ENCODE data around the gene CD9.
A peak's percentile ranks its signal among the peaks of the same experiment; 100 is the strongest.

Gene CD9

DNA sequence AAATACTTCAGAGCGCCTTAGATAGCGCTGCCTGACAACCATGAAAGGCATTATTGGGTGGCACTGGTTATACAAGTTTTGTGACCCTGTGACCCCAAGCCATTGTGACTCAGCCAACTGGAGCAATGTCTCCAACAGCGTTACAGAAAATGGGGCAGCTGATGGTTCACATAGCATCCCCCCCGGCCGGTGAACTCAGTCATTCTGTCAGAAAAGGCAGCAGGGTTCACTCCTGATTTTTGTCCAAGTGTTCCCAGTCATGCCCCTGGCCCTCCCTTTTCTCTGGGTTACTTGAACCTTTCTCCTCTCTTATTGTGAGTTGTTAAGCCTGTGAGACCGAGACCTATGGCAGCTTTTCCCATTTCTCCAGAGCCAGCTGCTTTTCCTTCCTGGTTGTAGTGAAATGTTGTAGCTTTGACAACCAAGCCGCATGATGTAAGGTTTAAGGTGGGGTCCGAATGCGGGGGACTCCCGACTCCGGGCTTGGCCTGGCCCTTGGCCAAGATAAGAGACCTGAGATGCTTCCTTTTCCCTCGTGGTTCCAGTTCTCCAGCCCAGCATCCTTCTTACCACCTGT, 22.0 kb downstream of the CD9 start:
- DNase-seq, result no peak

DNA sequence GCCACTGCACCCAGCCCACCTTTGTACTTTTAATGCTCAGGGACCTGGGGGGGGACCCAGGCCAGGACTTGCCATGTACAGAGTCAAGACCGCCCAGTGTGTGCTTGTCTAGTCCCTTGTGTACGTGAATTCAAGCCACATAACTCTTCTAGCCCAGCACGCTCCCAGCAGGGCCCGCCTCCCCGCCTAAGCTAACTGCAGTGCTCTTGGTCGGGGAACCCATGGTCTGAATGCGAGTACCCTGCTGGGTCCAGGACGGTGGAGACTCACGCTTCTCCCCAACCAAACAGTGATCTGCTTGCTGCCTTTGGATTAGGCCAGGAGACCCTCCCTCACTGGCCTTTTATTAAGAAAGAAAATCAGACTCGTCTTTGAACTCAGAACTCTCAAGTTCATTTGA, 23.3 kb downstream of the CD9 start:
- DNase-seq, result no peak

DNA sequence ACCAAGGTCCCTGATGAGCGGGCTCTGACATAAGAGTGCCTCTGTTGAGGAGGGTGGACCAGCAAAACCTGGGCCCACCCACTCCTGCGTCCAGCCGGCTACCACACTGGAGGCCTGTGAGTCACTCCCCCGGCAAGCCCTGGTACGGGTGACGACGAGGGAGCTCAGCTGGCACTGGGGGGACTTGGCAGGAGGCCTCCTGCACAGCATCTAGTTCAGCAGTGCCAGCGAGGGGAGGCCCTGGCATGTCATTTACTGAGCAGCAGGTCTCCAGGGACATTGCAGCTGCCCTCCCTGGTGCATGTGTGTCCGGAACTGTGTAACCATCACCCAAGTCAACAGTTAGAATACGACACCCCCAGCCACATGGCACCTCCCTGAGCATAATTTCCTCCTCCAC, 24.4 kb downstream of the CD9 start:
- no peak for DNase-seq

DNA sequence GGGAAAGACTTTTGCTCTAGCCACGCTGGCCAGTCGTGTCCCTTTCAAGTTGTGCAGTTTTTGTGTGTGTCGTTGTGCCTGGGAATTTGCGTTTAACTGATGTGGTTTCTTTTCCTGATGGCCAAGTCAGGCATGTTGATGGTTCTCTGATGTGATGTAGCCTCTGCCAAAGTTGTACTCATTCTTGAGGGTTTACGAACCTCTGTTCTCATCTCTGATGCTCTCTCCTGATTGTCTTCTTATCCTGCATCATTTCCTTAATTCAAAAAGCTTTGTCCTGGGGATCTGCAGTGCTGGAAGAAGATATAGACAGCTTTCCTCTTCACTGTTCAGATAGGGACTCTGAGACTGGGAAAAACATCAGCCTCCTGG, 25.4 kb downstream of the CD9 start:
- DNase-seq, result no peak

GRCh38 chr12:6226002-6226678, 25.9 kb downstream of the CD9 start:
- DNase-seq, result no peak

GRCh38 chr12:6226679-6227051, 26.5 kb downstream of the CD9 start:
- DNase-seq, result no peak

DNA sequence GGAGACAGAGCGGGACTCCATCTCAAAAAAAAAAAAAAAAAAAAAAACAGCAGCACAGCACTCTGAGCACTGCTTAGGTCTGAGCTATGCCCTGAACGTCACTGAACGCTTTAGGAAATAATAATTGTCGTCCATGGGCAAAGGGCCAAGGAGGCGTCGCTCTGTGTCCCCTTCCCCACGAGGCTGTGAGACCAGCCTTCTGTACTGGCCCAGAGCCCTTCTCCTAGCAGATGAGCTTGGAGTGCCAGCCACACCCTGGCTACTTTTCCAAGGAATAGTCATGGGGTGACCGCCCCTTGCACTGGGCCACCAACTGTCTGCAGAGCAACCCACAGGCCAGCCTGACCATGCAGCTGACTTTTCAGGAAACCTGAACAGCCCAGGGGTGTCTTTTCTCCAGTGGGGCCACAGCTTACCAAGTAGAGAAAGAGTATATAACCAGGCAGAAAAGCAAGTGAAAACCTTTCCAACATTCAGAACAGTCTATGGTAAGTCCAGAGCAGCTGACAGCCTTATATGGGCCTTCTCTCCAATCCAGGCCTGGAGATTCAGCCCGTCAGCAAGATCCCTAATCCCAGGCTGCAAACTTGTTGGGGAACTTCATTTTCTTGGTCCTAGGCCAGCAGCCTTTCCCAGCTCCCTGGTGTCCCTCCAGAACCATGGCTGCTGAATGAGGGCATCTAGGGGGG, 28.5 kb downstream of the CD9 start:
- DNase-seq, result no peak

DNA sequence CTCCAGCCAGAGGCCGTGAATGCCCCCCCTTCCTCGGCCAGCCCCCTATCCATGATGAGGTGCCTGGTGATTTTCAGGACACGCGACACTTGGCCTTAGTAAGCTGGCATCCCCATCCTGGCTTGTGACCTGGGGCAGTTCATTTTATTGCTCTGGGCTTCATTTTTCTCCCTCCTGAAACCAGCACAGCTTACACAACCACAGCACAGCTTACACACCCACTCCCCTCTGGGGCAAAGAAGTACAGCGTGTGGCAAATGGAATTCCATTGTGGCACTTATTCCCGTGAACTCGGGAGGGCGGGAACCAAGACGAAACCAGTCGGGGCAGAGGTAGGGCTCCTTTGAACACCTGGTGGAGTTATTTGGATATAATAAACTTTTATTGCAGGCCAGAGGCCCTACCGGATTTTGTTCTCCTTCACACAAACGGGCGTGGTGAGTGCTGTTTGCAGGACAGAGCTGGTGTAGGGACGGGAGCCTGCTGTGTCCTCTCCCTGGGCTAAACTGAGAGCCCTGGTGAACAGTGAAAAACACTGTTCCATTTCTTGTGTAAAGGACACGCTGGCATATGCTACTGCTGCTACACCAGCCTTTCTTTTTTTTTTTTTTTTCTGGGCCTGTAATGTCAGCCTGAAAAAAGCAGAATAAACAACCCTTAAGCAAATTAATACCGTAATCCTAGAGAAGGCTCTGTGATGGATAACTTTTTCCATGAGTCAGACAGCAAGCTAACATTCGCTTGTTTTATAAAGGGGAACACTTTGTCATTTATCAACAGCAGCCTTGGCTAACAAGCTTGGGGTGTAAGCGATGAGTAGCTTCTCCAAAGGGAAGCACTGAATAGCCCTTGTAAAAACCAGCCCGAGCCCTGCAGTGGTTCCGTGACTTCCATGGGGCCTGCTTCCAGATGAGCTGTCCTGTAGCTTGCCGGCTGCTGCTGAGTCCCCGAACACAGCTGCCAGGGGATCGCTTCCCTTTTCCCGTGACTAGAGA, 29.3 kb downstream of the CD9 start:
- DNase-seq, result no peak

- peak; percentile 72 for DNase-seq
Measured at GRCh38 chr12:6230321-6231110, 30.3 kb downstream of the CD9 start.

- peak; percentile 55 for DNase-seq
Measured at GRCh38 chr12:6231359-6232268, 31.4 kb downstream of the CD9 start.

- peak; percentile 24 for DNase-seq
Measured at GRCh38 chr12:6233121-6233971, 33.1 kb downstream of the CD9 start.

DNA sequence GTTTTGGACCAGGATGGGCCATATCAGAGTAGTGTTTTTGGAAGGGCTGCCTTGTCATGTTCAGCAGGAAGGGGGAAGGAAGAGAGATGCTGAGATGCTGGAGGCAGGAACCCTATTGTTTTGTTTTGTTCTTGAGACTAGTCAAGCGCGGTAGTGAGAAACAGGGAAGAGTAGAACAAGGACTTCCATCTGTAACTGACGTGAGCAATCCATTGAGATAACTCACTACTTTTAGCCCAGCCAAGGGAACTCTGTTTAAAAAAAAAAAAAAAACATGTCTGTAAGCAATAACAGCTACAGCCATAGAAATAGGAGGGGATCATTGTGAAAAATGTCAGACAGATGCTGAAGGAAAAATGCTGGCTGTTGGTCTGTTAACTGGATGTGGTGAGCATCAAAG, 34.0 kb downstream of the CD9 start:
- DNase-seq, result no peak

DNA sequence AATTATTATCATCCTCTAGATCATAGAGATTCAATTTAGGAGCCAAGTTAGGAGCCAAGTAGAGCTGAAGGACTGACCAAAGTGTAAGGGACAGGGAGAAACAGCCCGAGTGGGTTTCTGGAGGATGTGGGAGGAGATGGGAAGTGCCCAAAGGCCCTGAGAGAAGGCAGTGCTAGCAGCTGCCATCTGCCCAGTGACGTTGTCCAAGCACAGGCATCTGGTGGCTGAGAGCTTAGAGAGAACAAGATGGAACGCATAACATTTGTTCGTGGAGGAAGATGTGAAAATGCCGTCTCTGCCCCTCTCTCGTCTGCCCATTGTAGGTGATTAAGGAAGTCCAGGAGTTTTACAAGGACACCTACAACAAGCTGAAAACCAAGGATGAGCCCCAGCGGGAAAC, 34.7 kb downstream of the CD9 start:
- DNase-seq, result no peak

- no peak for DNase-seq
Measured at GRCh38 chr12:6235499-6235898, 35.3 kb downstream of the CD9 start.

DNA sequence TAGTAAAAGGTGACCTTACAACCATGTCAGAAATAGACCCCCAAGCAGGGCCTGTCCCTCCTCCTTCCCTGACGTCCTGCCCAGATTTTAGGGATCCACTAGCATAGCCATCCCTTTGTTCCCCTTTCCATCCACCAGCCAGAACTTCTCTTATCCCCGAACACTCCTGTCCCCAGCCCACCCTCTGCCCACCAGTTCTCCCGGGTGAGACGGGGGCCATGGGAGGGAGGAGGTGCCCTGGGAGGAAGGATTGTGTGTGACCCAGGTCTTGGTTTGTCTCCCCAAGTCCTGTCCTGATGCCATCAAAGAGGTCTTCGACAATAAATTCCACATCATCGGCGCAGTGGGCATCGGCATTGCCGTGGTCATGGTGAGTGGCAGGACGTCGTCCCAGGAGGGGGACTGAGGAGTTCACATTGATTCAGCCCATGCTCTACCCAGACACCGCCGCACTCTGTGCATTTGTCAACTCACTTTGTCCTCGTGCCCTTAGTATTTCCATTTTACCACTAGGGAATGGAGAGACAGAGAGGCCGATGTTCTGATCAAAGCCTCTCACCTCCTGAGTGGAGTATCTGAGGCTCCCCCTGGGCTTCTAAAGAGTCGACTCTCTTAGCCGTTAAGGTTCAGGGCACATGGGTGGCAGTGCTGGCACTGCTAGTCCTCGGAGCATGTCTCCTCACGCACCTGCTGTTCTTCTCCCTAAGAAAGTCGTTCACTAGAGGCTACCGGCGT, 35.9 kb downstream of the CD9 start:
- no peak for DNase-seq

DNA sequence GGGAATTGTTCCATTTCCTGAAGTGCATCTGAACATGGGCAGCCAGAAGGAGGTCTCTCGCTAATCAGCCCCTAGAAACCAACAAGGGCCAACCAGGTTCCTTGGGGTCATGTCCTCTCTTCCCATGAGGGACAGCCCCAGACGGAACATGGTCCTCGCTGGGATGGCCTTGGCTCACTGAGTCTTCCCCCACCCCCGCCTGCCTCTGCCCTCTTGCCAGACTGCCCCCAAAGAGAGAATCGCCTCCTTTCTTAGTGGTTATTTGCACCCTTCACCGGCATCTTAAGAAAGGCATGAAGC, 36.4 kb downstream of the CD9 start:
- no peak for DNase-seq

GRCh38 chr12:6237830-6238229, 37.6 kb downstream of the CD9 start:
- no peak for DNase-seq

- DNase-seq, result no peak
Measured at GRCh38 chr12:6238875-6239274, 38.7 kb downstream of the CD9 start.

- DNase-seq, result peak; percentile 69
Measured at GRCh38 chr12:6241495-6241894, 41.3 kb downstream of the CD9 start.

DNA sequence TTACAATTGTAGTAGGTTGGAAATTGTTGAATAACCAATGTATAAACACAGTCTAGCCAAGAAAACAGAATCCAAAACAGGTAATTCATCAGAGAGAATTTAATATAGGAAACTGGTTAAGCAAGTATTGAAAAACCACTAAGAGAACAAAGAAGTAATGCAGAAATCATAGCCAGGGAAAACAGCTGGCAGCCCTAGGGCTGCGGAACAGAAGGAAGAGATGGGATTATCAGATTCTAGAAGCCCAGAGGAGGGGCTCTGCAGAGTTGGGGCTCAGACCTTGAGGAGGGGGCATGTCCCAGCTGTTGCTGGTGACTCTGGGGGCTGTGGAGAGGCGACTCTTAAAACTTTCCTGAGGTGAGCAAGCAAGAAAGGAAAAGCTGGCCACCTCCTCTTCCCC, 49.4 kb downstream of the CD9 start:
- no peak for DNase-seq
